Heart left ventricle (tissue), 16 donors: ENCODE data around the gene AMIGO2. TPM values are rescaled to one million over a fixed set of nuclear protein-coding genes. Genes with fewer than 3 reads are reported as not detected.

Source experiments
- ATAC-seq, 4 donors: fragments of 200-7000 bp; cut with Tn5 transposase; one replicate each; pipeline ENCODE4 v1.9.1; 2020 to 2022; ENCODE audit warnings: moderate library complexity in 4 of 4, mild to moderate bottlenecking in 3 of 4, moderate number of reproducible peaks in 1 of 4
- DNase-seq, 5 donors: peaks; one replicate each; pipeline ENCODE4 v3.0.0-alpha.2; 2020
- H3K27ac ChIP-seq, 12 donors: fragments of 200-600 bp; sonication (generic) in 4 of 12; one replicate each; pipeline versions ENCODE4 v1.5.0 to v1.8.0; 2016 to 2022; ENCODE audit warnings: mild to moderate bottlenecking in 2 of 12
- H3K27me3 ChIP-seq, 9 donors: fragments of 200-600 bp; sonication (generic) in 2 of 9; one replicate each; pipeline versions ENCODE4 v1.5.1 to v1.8.0; 2016 to 2022; ENCODE audit warnings: mild to moderate bottlenecking in 3 of 9
- H3K36me3 ChIP-seq, 9 donors: fragments of 200-600 bp; sonication (generic) in 2 of 9; one replicate each; pipeline versions ENCODE4 v1.5.0 to v1.8.0; 2018 to 2022; ENCODE audit warnings: mild to moderate bottlenecking in 2 of 9
- H3K4me1 ChIP-seq, 12 donors: fragments of 200-600 bp; sonication (generic) in 4 of 12; one replicate each; pipeline versions ENCODE4 v1.5.0 to v1.8.0; 2016 to 2022; ENCODE audit warnings: mild to moderate bottlenecking in 3 of 12
- H3K4me3 ChIP-seq, 12 donors: fragments of 200-600 bp; sonication (generic) in 4 of 12; one replicate each; pipeline versions ENCODE4 v1.5.0 to v1.8.0; 2017 to 2022; ENCODE audit warnings: mild to moderate bottlenecking in 9 of 12, moderate library complexity in 4 of 12
- H3K9me3 ChIP-seq, 12 donors: fragments of 200-600 bp; sonication (generic) in 4 of 12; one replicate each; pipeline versions ENCODE4 v1.5.0 to v1.8.0; 2016 to 2022; ENCODE audit warnings: mild to moderate bottlenecking in 1 of 12
- POLR2A ChIP-seq, 2 donors: fragments of 450-650 bp; IDR thresholded peaks; one replicate each; pipeline ENCODE4 v1.6.1; 2017; ENCODE audit warnings: antibody characterized with exemption in 2 of 2, mild to moderate bottlenecking in 2 of 2, moderate library complexity in 2 of 2
- WGBS, 4 donors: extraction: QIAGEN DNeasy Blood & Tissue Kit in 2 of 4; methylation state at CpG; one replicate each; pipeline versions ENCODE4 v1.1.5 to v1.1.7; 2013 to 2018; 5-methylcytosine and 5-hydroxymethylcytosine counted together
- intact Hi-C, 10 donors: fragments of 100-400 bp; cut with DNase I; formaldehyde crosslinking; loops; one replicate each; pipeline versions ENCODE4 v1.11.1 to v1.14.2; 2022
- polyA plus RNA-seq, 2 donors: library from polyadenylated mRNA; stranded (reverse); fragments of 200-250 nt; gene quantifications; one replicate each; pipeline ENCODE4 v1.2.3, GENCODE V29; 2013
- total RNA-seq, 9 donors: library from RNA; depleted of rRNA in 2 of 9; stranded (reverse); fragments of >200 nt in 2 of 9; fragmentation: NEBNext Ultra II Directional in 3 of 9; extraction: Animal tissue kit (Norgen Biotek cat#: 25700) in 3 of 9; gene quantifications; one replicate each; pipeline versions ENCODE4 v1.1.0 to v1.2.4, GENCODE V29; 2016 to 2023
- TF ChIP-seq, protein P1 (sequence below), 12 donors: fragments of 200-600 bp; sonication (generic) in 4 of 12; IDR thresholded peaks; one replicate each; pipeline versions ENCODE4 v1.5.0 to v1.8.0; 2018 to 2022; ENCODE audit warnings: antibody characterized with exemption in 12 of 12, mild to moderate bottlenecking in 5 of 12
- donor health status: ischemic (EF 13 %, LVEDD 7.1; RV severe dilation, severe dysfunction).
- donor health status: healthy with polysubstance abuse.
- donor health status: DM: no; HTN: yes; CAD: no.
- donor health status: DM: no; HTN: no; CAD: no.
- donor health status: ischemic (EF 25% LVEDD 6.9; RV normal size, moderate dysfunction).
- donor health status: ischemic (EF 25% LVEDD 5.7; RV mildly dilated, moderate dysfunction).
- donor health status: healthy.
- donor health status: DM: yes; HTN: yes; CAD: no.
- donor health status: ischemic (EF 35%, LVEDD 5.7; RV mildly dilated, moderate dysfunction).
- donor health status: nonischemic (EF 11% LVEDD 7.7; RV severe dilation, severe dysfunction).
- donor health status: DM: yes; HTN: yes; CAD: no.
- donor health status: PGD.
- donor health status: ischemic (EF 29% LVEDD 5.4; RV normal size, mild dysfunction).
- donor health status: nonischemic (EF 23%, LVEDD 6.1; RV moderate dilation, normal function).

AMIGO2 gene
- total and polyA plus RNA-seq, 11 donors: 0.77 to 3.0 (median 1.5) TPM

DNA sequence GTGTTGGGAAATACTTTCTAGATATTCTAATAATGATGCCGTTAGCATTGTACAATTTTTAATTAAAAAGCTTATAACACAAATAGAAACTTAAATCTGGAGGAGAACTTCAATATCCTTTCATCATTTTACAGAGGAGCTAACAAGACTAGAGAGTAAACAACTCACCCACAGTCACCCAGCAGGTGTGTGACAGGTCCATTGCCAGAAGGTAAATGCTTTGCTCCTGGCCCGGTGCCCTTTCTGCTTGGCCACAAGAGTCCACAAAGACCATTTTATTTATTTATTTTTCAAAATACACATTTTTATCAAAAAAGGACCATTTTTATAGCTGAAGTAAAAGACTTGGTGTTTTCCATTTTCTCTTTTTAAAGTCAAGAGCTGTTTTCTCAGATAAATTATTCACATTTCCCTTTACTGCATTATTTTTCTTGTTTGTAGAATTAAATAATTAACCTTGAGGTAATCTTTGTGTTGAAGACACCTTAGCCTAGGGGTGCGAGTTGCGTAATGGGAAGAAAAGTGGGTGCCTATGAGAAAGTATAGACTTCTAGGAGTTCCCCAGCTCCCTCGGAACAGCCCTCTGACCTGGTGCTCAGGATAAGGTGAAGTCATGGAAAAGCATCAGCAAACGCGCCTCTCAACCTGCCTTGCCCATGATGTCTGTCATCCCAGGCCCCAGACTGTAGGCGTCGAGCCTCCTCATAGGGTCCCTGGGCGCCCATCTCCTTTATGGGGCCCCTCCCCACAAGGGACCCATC lies 26.3 kb upstream of the AMIGO2 start:
- no peak for DNase-seq
- 92 to 95% (median 93%) methylated on average over 10 of the region's 10 CpGs for WGBS, 4 donors
- no peak overlapping the region for H3K27ac ChIP-seq

DNA sequence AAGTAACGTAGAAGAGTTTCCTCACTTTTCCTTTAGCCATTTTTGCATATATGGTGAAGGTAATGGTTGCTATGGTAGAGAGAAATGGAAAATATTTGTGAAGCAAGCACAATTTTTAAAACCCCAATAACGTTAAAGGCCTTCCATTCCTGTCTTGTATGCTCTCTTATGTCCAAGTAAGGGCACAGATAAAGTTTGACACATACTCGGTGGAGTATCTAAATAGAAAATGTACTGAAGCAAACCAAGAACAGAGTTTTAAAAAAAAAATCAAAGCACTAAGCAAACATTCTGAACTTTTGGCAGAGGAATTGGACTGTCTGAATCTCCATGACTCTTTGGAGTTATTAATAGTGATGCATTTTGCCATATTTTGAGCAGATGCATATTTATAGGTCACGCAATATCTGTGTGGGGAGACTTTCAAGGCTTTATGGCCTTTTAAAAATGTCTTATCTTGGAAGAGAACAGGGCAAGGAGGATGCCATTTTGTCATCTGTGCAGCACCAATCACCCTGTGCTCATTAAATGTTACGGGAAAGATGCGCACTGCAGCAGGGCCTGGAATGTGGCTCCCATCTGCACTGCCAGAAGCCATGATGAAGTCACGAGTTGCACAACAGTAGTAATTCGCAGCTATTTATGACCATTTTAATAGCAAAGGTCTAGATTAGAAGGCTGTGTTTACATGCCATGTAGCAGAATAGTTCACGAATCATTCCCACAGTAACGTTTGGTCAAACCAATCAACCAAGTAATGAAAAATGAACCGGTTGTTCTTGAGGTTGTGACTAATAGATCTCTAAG lies 23.3 kb upstream of the AMIGO2 start:
- no peaks in the 10 kb centered on the region for H3K9me3 ChIP-seq
- H3K27ac ChIP-seq: peak overlapping the region in 4 of 12 donors; percentile 15 to 75 (median 42)
- WGBS, 4 donors: 71 to 79% (median 76%) methylated on average over 10 to 11 of the region's 11 CpGs
- intact Hi-C loops: no loop called here
- H3K36me3 ChIP-seq: no peaks in the 10 kb centered on the region
- H3K4me3 ChIP-seq: no peak overlapping the region
- DNase-seq (no peak), ATAC-seq (no peak)
- peaks cover 0 to 5% (median 0%) of the 10 kb centered on the region in 12 donors for H3K4me1 ChIP-seq
- no peaks in the 10 kb centered on the region for H3K27me3 ChIP-seq
- TF ChIP-seq, protein P1, sequence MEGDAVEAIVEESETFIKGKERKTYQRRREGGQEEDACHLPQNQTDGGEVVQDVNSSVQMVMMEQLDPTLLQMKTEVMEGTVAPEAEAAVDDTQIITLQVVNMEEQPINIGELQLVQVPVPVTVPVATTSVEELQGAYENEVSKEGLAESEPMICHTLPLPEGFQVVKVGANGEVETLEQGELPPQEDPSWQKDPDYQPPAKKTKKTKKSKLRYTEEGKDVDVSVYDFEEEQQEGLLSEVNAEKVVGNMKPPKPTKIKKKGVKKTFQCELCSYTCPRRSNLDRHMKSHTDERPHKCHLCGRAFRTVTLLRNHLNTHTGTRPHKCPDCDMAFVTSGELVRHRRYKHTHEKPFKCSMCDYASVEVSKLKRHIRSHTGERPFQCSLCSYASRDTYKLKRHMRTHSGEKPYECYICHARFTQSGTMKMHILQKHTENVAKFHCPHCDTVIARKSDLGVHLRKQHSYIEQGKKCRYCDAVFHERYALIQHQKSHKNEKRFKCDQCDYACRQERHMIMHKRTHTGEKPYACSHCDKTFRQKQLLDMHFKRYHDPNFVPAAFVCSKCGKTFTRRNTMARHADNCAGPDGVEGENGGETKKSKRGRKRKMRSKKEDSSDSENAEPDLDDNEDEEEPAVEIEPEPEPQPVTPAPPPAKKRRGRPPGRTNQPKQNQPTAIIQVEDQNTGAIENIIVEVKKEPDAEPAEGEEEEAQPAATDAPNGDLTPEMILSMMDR (IDR thresholded peaks at IDR 0.05): no peak
- no peak for TF ChIP-seq POLR2A (IDR thresholded peaks at IDR 0.05)

More for the DNA sequence above, 26.3 kb upstream of the AMIGO2 start:
- Histone ChIP-seq H3K9me3 (no peaks in the 10 kb centered on the region), H3K27me3 (no peaks in the 10 kb centered on the region), H3K36me3 (no peaks in the 10 kb centered on the region), H3K4me1 (peaks cover 0 to 5% (median 0%) of the 10 kb centered on the region in 12 donors), H3K4me3 (no peak overlapping the region)
- intact Hi-C loops: no loop called here
- no peak for TF ChIP-seq POLR2A (IDR thresholded peaks at IDR 0.05)
- TF ChIP-seq, protein P1 (IDR thresholded peaks at IDR 0.05): no peak
- ATAC-seq: no peak

DNA sequence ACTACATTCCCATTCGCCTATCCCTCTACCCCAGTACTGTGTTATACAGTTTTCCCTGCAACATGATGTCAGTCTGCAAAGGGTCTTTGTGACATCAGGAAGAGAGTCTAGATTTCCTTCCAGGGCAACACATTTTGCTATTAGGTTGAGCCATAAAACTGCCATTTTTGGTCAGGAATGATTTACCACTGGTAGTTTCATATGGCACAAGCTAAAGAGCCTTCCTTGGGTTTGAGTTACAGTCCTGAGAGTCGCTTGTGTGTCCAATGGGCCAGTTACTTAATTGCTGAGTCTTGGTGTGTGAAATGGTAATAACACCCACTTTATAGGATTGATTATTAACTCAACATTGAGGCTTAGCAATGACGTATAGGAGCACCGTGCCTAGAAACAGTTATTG lies 22.6 kb upstream of the AMIGO2 start:
- DNase-seq (no peak), ATAC-seq (no peak)
- peak overlapping the region in 3 of 12 donors; percentile 15 to 75 (median 61) for H3K27ac ChIP-seq
- 94 to 96% (median 95%) methylated on average over 4 of the region's 4 CpGs for WGBS, 4 donors
- TF ChIP-seq POLR2A (IDR thresholded peaks at IDR 0.05): no peak
- TF ChIP-seq, protein P1 (IDR thresholded peaks at IDR 0.05): no peak
- H3K27me3 ChIP-seq: no peaks in the 10 kb centered on the region
- intact Hi-C loops: no loop called here
- peaks cover 0 to 5% (median 0%) of the 10 kb centered on the region in 12 donors for H3K4me1 ChIP-seq
- H3K36me3 ChIP-seq: no peaks in the 10 kb centered on the region
- H3K9me3 ChIP-seq: no peaks in the 10 kb centered on the region
- no peak overlapping the region for H3K4me3 ChIP-seq

DNA sequence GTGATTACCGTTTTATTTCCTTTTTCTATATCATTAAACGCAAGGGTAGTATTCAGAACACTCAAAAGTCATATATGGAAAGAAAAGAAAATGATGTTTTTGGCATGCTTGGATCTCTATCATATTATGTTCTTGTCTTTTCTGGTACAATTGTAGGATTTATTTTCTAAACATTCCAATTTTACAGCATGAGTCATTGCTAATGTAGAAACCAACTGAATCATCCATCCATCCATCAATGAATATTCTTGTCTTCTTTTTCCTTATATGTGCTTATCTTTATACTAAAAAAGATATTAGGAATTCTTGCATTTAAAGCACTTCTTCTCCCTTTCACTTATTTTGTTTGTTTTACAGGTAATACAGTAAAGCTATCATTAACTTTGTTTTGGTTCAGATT lies 20.4 kb upstream of the AMIGO2 start:
- H3K9me3 ChIP-seq: no peaks in the 10 kb centered on the region
- intact Hi-C loops: no loop called here
- TF ChIP-seq, protein P1 (IDR thresholded peaks at IDR 0.05): no peak
- no peak for TF ChIP-seq POLR2A (IDR thresholded peaks at IDR 0.05)
- DNase-seq (no peak), ATAC-seq (no peak)
- no peaks in the 10 kb centered on the region for H3K27me3 ChIP-seq
- no peak overlapping the region for H3K27ac ChIP-seq
- H3K4me1 ChIP-seq: peaks cover 0 to 7% (median 0%) of the 10 kb centered on the region in 12 donors
- no peak overlapping the region for H3K4me3 ChIP-seq
- WGBS, 4 donors: 91 to 96% (median 94%) methylated on average over 2 of the region's 2 CpGs
- H3K36me3 ChIP-seq: no peaks in the 10 kb centered on the region
